ENCODE measurements around the gene PTCD1. TPM values are rescaled to one million over a fixed set of nuclear protein-coding genes. Genes with fewer than 3 reads are reported as not detected.

PTCD1 gene
- total RNA-seq, 4 donors from 2014 or later, result 3.5 to 9.5 (median 5.4) TPM

DNA sequence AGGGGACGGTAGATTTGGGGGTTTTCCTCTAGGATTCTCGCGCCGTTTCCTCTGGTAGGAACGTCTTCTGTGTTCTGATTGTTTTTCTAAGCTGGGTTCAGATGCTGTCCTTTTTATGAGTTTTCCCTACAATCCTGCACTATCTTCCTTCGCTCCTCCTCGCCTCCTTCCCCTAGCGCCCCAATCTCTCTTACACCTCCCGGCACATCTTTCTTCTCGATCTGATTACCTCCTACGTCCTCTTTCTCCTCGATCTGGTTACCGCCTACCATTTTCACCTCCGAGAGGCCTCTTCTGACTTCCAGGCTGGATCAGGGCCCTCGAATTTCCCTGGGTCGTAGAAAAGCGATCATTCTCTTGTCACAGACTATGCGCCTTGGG, 29.4 kb downstream of the PTCD1 start:
- no peak for ATAC-seq (ENCODE audit: low FRiP score)

DNA sequence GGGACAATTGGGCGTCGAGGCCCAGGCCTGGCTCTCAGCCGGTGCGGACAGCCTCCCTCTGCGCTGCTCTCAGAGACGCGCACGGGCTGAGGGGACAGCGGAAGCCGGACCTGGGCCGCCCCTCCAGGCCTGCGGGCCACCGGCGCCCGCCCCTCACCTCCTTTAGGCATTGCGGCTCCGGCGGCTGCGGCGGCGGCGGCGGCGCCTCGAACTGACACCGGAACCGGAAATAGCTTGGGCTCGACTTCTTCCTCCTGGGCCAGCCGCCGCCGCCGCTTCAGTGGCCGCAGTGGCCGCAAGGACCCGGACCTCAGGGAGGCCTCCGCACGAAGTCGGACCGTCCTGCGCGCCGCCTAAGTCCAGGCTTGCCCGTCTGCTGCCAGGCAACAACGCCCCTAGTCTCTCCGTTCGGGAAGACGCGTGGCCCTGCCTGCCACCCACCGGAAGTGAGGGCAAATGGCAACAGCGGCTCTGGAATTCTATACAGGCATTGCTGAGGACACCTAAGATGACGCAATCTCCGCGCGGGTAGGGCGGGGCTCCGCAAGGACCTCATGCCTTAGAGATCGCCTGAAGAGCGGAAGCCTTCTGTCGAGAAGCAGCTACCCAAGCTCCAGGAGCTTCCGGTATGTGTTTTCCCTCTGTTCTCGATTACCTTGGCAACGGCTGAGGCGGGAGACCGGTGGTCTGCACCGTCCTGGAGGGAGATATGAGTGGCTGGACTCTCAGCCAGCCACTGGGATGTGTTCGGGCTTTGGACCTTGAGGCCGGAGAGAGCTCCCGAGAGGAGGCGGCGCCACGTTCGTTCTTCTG, 30.0 kb downstream of the PTCD1 start, which contains the start of the genes BUD31 and PDAP1:
BUD31 (plus strand) TSS at position 591 of the 813 bp plus-strand sequence. CDS start 2,124 bp downstream, outside the sequence.
PDAP1 (minus strand) TSS at position 219 of the 813 bp plus-strand sequence; CDS start at position 170, 49 bp downstream.
- TF ChIP-seq, protein P1, sequence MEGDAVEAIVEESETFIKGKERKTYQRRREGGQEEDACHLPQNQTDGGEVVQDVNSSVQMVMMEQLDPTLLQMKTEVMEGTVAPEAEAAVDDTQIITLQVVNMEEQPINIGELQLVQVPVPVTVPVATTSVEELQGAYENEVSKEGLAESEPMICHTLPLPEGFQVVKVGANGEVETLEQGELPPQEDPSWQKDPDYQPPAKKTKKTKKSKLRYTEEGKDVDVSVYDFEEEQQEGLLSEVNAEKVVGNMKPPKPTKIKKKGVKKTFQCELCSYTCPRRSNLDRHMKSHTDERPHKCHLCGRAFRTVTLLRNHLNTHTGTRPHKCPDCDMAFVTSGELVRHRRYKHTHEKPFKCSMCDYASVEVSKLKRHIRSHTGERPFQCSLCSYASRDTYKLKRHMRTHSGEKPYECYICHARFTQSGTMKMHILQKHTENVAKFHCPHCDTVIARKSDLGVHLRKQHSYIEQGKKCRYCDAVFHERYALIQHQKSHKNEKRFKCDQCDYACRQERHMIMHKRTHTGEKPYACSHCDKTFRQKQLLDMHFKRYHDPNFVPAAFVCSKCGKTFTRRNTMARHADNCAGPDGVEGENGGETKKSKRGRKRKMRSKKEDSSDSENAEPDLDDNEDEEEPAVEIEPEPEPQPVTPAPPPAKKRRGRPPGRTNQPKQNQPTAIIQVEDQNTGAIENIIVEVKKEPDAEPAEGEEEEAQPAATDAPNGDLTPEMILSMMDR (IDR thresholded peaks at IDR 0.05), result no peak
- DNase-seq (ENCODE audit: low spot score) (peak; percentile 87), ATAC-seq (ENCODE audit: low FRiP score) (peak; percentile 87)

More for the DNA sequence above, 29.4 kb downstream of the PTCD1 start:
- TF ChIP-seq, protein P1 (IDR thresholded peaks at IDR 0.05), result no peak
- no peak for DNase-seq (ENCODE audit: low spot score)

DNA sequence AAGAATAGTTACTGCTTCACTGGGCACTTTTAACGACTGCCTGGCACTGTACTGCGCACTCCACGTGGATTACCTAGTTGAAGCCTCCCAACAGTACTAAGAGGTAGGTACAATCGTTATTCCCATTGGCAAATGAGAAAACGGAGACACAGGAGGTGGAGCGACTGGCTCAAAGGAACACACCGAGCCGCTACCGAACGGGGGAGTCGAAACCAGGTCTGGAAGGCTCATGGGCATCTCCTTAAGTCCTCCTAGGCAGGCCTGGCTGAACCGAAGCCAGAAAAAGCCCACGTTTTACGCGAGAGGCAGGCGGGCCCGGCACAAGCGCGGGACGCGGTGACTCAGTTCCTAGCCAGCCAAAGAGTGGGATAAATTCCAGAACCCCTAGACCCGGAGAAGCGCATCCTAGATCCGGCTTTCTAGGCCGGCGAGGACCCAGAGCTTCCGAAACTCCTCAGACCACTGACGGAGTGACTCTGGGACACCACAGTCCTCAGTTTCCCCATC, 30.7 kb downstream of the PTCD1 start:
- ATAC-seq (ENCODE audit: low FRiP score), result peak; percentile 84
- peak; percentile 71 for DNase-seq (ENCODE audit: low spot score)
- TF ChIP-seq, protein P1 (IDR thresholded peaks at IDR 0.05), result no peak

DNA sequence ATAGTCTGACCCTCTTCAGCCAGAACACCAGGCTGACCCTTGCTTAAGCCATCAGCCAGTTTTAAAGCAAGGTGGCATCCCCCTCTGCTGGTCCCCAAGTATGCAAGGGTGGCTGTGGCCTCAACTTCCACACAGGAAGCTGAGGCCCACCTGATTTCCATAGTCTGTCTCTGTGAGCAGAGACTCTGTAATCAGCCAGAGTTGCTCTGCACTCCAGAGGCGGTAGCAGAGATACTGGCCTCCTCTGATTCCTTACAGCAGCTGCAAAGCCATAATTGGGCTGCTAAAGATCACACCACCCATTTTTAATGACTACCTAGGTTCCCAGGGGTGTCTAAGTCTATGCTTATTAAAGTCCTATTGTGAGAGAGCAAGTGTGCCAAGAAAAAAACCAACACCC, 32.0 kb downstream of the PTCD1 start:
- DNase-seq (ENCODE audit: low spot score) (no peak), ATAC-seq (ENCODE audit: low FRiP score) (no peak)
- TF ChIP-seq, protein P1 (IDR thresholded peaks at IDR 0.05), result no peak

DNA sequence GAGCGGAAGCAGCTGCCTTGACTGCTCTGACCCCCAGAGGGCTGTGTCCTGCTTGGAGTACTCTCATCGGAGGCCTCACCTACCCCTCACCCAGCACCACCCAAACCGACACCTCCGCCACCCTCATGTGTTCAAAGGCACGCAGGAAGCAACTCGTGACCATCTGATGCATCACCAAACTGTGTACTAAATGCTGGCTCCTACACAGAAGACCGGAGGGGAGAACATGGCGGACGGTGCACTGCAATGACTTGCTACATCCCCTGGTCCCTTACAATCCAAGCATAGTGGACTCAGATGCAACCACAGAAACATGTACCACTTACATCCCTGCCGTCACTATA, 33.6 kb downstream of the PTCD1 start:
- ATAC-seq (ENCODE audit: low FRiP score), result no peak
- TF ChIP-seq, protein P1 (IDR thresholded peaks at IDR 0.05), result no peak
- no peak for DNase-seq (ENCODE audit: low spot score)

DNA sequence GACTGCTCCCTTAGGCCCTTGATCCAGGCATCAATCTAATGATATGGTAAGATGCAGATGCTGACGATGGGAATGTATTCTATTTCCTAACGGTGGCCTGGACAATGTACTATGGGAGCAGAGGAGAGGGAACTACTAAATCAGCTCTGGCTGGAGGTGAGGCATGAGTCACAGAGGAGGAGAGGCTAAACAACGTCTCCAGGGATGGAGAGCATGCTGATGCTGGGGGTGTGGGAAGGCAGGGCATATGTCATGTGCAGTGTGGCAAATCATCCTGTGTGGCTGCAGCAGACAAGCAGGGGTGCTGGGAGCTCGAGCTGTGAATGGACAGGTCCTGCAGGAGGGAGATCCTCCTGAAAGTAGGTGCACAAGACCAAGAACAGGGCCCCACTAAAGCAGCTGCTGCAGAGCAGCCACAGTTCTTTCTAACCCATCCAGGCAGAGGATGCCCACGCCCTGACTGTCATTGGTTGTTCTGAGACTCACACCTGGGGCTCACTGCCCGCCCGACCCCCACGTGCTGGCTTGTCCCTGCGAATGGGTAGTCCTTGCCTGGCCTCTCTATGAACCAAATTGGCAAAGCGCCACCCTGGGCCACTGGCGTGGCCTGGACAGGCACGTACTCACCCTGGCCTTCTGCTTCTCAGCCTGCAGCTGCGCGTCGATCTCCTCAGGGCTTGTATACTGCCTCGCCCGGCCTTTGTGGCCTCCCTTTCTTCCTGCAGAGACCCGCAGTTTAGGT, 34.2 kb downstream of the PTCD1 start:
- TF ChIP-seq, protein P1 (IDR thresholded peaks at IDR 0.05), result no peak
- DNase-seq (ENCODE audit: low spot score) (no peak), ATAC-seq (ENCODE audit: low FRiP score) (no peak)
